ENCODE measurements around the gene TSPOAP1.

TSPOAP1 gene

DNA sequence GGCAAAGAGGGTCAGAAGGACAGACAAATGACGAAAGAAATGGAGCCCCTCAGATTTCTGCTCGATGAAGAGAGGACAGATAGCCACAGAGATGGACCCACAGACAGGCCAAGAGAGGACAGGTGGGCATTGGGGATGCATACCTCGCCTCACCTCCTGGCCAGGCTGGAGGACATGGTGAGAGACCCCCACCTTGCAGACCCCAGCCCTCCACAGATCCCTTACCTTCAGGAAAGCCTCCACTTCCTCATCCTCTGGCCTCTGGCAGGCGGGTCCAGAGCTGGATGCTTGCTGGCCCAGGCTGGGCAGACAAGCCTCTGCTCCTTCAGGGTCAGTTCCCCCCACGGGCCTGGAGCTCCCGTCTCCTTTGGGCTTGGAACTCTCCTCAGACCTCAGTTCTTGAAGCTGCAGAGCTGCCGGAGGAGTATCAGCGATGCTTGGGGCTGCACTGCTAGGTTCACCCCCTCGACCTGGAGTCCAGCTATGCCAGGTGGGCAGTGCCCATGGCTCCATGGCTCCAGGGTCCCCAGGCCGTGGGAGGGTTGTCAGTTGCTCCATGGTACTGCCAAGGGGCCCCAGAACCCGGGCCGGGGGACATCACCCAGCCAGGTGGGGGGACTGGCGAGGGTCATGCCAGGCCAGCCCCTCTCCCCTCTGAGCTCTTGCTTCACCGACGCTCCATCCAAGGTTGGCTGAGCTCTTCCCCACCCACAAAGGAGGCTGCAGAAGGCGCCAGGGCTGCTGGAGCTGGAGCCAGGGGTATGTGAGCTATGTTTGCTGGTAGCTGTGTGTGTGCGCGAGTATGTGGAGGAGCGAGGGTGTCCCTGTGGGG lies 1.0 kb downstream of the TSPOAP1 start:
- TF ChIP-seq PPARA (CRISPR knock-in tag; IDR thresholded peaks at IDR 0.05; ENCODE audit: borderline replicate concordance), result no peak
- TF ChIP-seq TOX (CRISPR knock-in tag; IDR thresholded peaks at IDR 0.05; ENCODE audit: borderline replicate concordance), result no peak
- TF ChIP-seq TCF4 (CRISPR knock-in tag; IDR thresholded peaks at IDR 0.05; ENCODE audit: borderline replicate concordance), result no peak
- no peak for TF ChIP-seq ZNF8 (CRISPR knock-in tag; IDR thresholded peaks at IDR 0.05)
- TF ChIP-seq GLIS3 (CRISPR knock-in tag; IDR thresholded peaks at IDR 0.05), result no peak
- no peak for TF ChIP-seq SNAI2 (CRISPR knock-in tag; IDR thresholded peaks at IDR 0.05)
- TF ChIP-seq OSR1 (CRISPR knock-in tag; IDR thresholded peaks at IDR 0.05), result no peak
- TF ChIP-seq ZNF70 (CRISPR knock-in tag; IDR thresholded peaks at IDR 0.05), result no peak
- TF ChIP-seq, protein P1, sequence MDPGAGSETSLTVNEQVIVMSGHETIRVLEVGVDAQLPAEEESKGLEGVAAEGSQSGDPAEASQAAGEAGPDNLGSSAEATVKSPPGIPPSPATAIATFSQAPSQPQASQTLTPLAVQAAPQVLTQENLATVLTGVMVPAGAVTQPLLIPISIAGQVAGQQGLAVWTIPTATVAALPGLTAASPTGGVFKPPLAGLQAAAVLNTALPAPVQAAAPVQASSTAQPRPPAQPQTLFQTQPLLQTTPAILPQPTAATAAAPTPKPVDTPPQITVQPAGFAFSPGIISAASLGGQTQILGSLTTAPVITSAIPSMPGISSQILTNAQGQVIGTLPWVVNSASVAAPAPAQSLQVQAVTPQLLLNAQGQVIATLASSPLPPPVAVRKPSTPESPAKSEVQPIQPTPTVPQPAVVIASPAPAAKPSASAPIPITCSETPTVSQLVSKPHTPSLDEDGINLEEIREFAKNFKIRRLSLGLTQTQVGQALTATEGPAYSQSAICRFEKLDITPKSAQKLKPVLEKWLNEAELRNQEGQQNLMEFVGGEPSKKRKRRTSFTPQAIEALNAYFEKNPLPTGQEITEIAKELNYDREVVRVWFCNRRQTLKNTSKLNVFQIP (CRISPR knock-in tag; IDR thresholded peaks at IDR 0.05; ENCODE audit: borderline replicate concordance, low read depth), result no peak
- no peak for TF ChIP-seq CSDC2 (CRISPR knock-in tag; IDR thresholded peaks at IDR 0.05)
- TF ChIP-seq BACH2 (CRISPR knock-in tag; IDR thresholded peaks at IDR 0.05; ENCODE audit: borderline replicate concordance), result no peak
- TF ChIP-seq, protein P2, sequence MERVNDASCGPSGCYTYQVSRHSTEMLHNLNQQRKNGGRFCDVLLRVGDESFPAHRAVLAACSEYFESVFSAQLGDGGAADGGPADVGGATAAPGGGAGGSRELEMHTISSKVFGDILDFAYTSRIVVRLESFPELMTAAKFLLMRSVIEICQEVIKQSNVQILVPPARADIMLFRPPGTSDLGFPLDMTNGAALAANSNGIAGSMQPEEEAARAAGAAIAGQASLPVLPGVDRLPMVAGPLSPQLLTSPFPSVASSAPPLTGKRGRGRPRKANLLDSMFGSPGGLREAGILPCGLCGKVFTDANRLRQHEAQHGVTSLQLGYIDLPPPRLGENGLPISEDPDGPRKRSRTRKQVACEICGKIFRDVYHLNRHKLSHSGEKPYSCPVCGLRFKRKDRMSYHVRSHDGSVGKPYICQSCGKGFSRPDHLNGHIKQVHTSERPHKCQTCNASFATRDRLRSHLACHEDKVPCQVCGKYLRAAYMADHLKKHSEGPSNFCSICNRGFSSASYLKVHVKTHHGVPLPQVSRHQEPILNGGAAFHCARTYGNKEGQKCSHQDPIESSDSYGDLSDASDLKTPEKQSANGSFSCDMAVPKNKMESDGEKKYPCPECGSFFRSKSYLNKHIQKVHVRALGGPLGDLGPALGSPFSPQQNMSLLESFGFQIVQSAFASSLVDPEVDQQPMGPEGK (CRISPR knock-in tag; IDR thresholded peaks at IDR 0.05; ENCODE audit: borderline replicate concordance), result no peak
- no peak for TF ChIP-seq ZFP30 (CRISPR knock-in tag; IDR thresholded peaks at IDR 0.05)
- TF ChIP-seq ARNTL (CRISPR knock-in tag; IDR thresholded peaks at IDR 0.05; ENCODE audit: borderline replicate concordance, low read depth), result no peak
- TF ChIP-seq ESRRG (CRISPR knock-in tag; IDR thresholded peaks at IDR 0.05), result no peak
- no peak for ATAC-seq

DNA sequence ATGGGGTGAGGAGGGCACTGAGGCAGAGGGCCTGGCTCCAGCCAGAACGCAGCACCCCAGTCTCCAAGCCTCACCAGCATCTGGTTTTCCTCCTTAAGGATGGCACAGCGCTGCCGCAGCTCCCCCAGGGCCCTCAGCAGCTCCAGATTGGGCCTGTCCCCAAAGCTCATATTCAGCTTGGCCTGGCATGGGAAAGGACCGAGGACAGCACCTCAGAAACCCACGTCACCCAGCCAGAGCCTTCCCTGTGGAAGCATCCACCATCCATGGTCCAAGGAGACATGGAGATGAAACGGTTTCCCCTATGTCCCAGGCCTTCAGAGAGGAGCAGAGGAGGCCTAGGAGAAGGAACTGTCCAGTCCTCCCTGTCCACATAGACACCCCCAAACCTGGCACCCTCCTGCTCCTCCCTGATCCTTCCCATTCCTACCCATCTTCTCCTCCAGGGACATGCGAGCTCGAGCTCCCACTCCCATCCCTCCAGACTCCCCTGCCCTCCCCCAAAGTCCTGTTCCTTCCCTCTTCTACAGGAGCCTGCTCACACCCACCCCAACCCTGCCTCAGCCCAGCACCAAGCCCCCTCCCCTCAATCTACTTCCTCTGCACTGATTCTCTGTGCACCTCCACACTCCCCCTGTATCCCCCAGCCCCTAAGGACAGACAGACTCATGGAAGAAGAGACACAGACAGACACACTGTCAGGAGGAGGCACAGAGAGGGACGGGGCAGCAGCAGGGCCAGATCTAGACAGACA lies 1.8 kb downstream of the TSPOAP1 start:
- ATAC-seq, result no peak
- no peak for TF ChIP-seq ZC3H10 (CRISPR knock-in tag; IDR thresholded peaks at IDR 0.05)
- TF ChIP-seq, protein P3, sequence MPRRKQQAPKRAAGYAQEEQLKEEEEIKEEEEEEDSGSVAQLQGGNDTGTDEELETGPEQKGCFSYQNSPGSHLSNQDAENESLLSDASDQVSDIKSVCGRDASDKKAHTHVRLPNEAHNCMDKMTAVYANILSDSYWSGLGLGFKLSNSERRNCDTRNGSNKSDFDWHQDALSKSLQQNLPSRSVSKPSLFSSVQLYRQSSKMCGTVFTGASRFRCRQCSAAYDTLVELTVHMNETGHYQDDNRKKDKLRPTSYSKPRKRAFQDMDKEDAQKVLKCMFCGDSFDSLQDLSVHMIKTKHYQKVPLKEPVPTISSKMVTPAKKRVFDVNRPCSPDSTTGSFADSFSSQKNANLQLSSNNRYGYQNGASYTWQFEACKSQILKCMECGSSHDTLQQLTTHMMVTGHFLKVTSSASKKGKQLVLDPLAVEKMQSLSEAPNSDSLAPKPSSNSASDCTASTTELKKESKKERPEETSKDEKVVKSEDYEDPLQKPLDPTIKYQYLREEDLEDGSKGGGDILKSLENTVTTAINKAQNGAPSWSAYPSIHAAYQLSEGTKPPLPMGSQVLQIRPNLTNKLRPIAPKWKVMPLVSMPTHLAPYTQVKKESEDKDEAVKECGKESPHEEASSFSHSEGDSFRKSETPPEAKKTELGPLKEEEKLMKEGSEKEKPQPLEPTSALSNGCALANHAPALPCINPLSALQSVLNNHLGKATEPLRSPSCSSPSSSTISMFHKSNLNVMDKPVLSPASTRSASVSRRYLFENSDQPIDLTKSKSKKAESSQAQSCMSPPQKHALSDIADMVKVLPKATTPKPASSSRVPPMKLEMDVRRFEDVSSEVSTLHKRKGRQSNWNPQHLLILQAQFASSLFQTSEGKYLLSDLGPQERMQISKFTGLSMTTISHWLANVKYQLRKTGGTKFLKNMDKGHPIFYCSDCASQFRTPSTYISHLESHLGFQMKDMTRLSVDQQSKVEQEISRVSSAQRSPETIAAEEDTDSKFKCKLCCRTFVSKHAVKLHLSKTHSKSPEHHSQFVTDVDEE (CRISPR knock-in tag; IDR thresholded peaks at IDR 0.05), result no peak
- TF ChIP-seq ZNF565 (CRISPR knock-in tag; conservative IDR thresholded peaks at IDR 0.05; ENCODE audit: low read depth), result no peak
- no peak for TF ChIP-seq TCF4 (CRISPR knock-in tag; IDR thresholded peaks at IDR 0.05; ENCODE audit: borderline replicate concordance)
- TF ChIP-seq ZNF70 (CRISPR knock-in tag; IDR thresholded peaks at IDR 0.05), result no peak
- no peak for TF ChIP-seq PPARA (CRISPR knock-in tag; IDR thresholded peaks at IDR 0.05; ENCODE audit: borderline replicate concordance)
- TF ChIP-seq SNAI2 (CRISPR knock-in tag; IDR thresholded peaks at IDR 0.05), result no peak
- no peak for TF ChIP-seq ISL1 (CRISPR knock-in tag; IDR thresholded peaks at IDR 0.05)
- TF ChIP-seq ZNF8 (CRISPR knock-in tag; IDR thresholded peaks at IDR 0.05), result no peak
- TF ChIP-seq GLIS3 (CRISPR knock-in tag; IDR thresholded peaks at IDR 0.05), result no peak
- TF ChIP-seq CSDC2 (CRISPR knock-in tag; IDR thresholded peaks at IDR 0.05), result no peak
- TF ChIP-seq RARB (CRISPR knock-in tag; IDR thresholded peaks at IDR 0.05), result no peak

DNA sequence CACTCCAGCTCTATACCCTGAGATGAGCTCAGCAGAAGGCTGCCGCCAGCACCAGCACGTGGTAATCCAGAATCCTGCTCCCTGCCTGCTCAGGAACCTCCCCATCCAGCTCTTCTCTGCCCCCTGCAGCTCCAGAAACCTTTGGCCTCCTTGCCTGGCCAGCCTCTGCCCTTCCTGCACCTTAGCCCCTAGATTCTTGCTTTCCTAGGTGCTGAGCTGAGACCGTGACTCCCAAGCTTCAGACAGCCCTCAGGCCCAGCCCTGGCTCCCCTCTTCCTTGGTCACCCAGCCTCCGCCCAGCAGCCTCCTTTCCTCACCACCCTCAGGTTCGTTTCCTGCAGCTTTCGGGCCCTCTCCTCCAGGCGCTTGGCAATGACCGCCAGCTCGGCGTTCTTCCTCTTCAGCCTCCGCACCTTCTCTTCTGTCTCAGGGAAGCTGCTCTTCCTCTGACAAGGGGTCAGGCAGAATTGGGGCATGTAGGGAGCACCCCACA lies 2.6 kb downstream of the TSPOAP1 start:
- TF ChIP-seq, protein P4, sequence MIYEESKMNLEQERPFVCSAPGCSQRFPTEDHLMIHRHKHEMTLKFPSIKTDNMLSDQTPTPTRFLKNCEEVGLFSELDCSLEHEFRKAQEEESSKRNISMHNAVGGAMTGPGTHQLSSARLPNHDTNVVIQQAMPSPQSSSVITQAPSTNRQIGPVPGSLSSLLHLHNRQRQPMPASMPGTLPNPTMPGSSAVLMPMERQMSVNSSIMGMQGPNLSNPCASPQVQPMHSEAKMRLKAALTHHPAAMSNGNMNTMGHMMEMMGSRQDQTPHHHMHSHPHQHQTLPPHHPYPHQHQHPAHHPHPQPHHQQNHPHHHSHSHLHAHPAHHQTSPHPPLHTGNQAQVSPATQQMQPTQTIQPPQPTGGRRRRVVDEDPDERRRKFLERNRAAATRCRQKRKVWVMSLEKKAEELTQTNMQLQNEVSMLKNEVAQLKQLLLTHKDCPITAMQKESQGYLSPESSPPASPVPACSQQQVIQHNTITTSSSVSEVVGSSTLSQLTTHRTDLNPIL (CRISPR knock-in tag; IDR thresholded peaks at IDR 0.05; ENCODE audit: low read depth), result no peak
- TF ChIP-seq ZFP3 (CRISPR knock-in tag; IDR thresholded peaks at IDR 0.05), result no peak
- TF ChIP-seq TOX (CRISPR knock-in tag; IDR thresholded peaks at IDR 0.05; ENCODE audit: borderline replicate concordance), result no peak
- no peak for TF ChIP-seq PPARA (CRISPR knock-in tag; IDR thresholded peaks at IDR 0.05; ENCODE audit: borderline replicate concordance)
- no peak for TF ChIP-seq RARB (CRISPR knock-in tag; IDR thresholded peaks at IDR 0.05)
- no peak for TF ChIP-seq ARNTL (CRISPR knock-in tag; IDR thresholded peaks at IDR 0.05; ENCODE audit: borderline replicate concordance, low read depth)
- TF ChIP-seq ZC3H10 (CRISPR knock-in tag; IDR thresholded peaks at IDR 0.05), result no peak
- no peak for TF ChIP-seq ZNF8 (CRISPR knock-in tag; IDR thresholded peaks at IDR 0.05)
- no peak for TF ChIP-seq ESRRG (CRISPR knock-in tag; IDR thresholded peaks at IDR 0.05)
- no peak for ATAC-seq
